HG02610 (cell line): ENCODE results near the gene LMO3.

ENCODE experiments used
- ATAC-seq: cut with Tn5 transposase; IDR thresholded peaks from one replicate; pipeline ENCODE4 v1.9.1; 2021; ENCODE audit warnings: mild to moderate bottlenecking, moderate library complexity; ENCODE audit not compliant: unreplicated experiment

LMO3 gene

GRCh38 chr12:16602412-16602811 lies 3.5 kb downstream of the LMO3 start:
- ATAC-seq: no peak

GRCh38 chr12:16600525-16600924 lies 5.4 kb downstream of the LMO3 start:
- ATAC-seq: no peak

- no peak for ATAC-seq
Measured at GRCh38 chr12:16599081-16599480, 6.9 kb downstream of the LMO3 start.

- no peak for ATAC-seq
Measured at GRCh38 chr12:16594797-16595196, 11.2 kb downstream of the LMO3 start.

GRCh38 chr12:16593546-16593945 lies 12.4 kb downstream of the LMO3 start:
- ATAC-seq: no peak

- no peak for ATAC-seq
Measured at GRCh38 chr12:16590645-16591044, 15.3 kb downstream of the LMO3 start.

- no peak for ATAC-seq
Measured at GRCh38 chr12:16588812-16589211, 17.1 kb downstream of the LMO3 start.

- no peak for ATAC-seq
Measured at GRCh38 chr12:16587514-16587913, 18.4 kb downstream of the LMO3 start.

GRCh38 chr12:16587110-16587453 lies 18.9 kb downstream of the LMO3 start:
- no peak for ATAC-seq

GRCh38 chr12:16586350-16587109 lies 19.4 kb downstream of the LMO3 start:
- no peak for ATAC-seq

- ATAC-seq: no peak
Measured at GRCh38 chr12:16585781-16586180, 20.2 kb downstream of the LMO3 start.

- no peak for ATAC-seq
Measured at GRCh38 chr12:16583969-16584745, 21.8 kb downstream of the LMO3 start.

- no peak for ATAC-seq
Measured at GRCh38 chr12:16581416-16581815, 24.5 kb downstream of the LMO3 start.

- ATAC-seq: no peak
Measured at GRCh38 chr12:16579041-16579440, 26.9 kb downstream of the LMO3 start.

GRCh38 chr12:16573398-16574077 lies 32.4 kb downstream of the LMO3 start:
- ATAC-seq: no peak

- peak; percentile 94 for ATAC-seq
Measured at GRCh38 chr12:16568873-16569272, 37.1 kb downstream of the LMO3 start.

GRCh38 chr12:16564675-16565074 lies 41.3 kb downstream of the LMO3 start:
- ATAC-seq: no peak

GRCh38 chr12:16563504-16563903 lies 42.5 kb downstream of the LMO3 start:
- ATAC-seq: no peak

- no peak for ATAC-seq
Measured at GRCh38 chr12:16562921-16563320, 43.0 kb downstream of the LMO3 start.

- ATAC-seq: no peak
Measured at GRCh38 chr12:16562435-16562834, 43.5 kb downstream of the LMO3 start.

GRCh38 chr12:16560273-16560672 lies 45.7 kb downstream of the LMO3 start:
- ATAC-seq: no peak

- no peak for ATAC-seq
Measured at GRCh38 chr12:16555630-16556029, 50.3 kb downstream of the LMO3 start.
